GM12865 (cell line): Measurements from ENCODE around the gene BAIAP3.

Experiments
- DNase-seq: peaks from one replicate; pipeline ENCODE4 v3.0.0; 2010; ENCODE audit warnings: low read depth
- H3K4me3 ChIP-seq: 2 replicates; pipeline ENCODE4 v1.5.1; 2011; ENCODE audit warnings: mild to moderate bottlenecking, low read depth, low read length, control low read depth
- CTCF ChIP-seq: IDR thresholded peaks from 2 replicates; pipeline ENCODE4 v1.5.1; 2011; ENCODE audit warnings: low read length, control low read depth, low read depth, inconsistent platforms; ENCODE audit not compliant: insufficient read depth; ENCODE audit errors: missing control alignments

The BAIAP3 gene

DNA sequence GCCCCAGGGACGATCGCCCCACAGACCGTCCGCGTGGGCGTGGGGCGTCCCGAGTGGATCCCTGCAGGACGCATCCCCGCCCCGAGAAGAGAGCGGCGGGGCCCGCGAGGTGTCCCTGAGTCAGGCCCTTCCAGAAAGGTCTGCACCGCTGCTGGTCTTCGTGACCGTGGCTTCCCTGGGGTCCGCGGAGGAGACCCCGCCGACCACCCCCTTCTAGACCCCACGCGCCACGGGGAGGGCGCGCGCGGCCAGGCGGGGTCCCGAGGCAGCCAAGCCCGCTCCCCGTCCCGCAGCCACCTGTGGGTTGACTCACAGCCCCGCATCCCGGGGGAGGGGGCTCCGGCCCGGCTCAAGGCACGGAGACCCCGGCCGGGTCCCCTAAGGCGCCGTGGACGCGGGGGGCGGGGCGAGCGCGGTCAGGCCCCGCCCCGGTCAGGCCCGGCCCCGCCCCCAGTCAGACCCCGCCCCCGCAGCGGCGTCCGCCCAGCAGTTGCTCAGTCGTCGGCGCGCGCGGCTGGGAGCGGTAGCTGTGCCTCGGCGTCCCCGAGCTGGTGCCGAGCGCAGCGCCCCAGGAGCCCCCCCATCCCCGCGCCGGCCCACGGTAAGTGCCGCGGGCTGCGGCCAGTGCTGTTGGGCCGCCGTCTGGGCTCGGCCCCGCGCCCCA is at the start of gene BAIAP3:
TSS of gene BAIAP3 (plus strand) at position 497 of the 664 bp plus-strand sequence. CDS start 4,905 bp downstream, outside the sequence.
- no peak within 1 kb of the TSS; the same call in 1 of the 2 replicates for H3K4me3 ChIP-seq
- DNase-seq: peak; percentile 52

DNA sequence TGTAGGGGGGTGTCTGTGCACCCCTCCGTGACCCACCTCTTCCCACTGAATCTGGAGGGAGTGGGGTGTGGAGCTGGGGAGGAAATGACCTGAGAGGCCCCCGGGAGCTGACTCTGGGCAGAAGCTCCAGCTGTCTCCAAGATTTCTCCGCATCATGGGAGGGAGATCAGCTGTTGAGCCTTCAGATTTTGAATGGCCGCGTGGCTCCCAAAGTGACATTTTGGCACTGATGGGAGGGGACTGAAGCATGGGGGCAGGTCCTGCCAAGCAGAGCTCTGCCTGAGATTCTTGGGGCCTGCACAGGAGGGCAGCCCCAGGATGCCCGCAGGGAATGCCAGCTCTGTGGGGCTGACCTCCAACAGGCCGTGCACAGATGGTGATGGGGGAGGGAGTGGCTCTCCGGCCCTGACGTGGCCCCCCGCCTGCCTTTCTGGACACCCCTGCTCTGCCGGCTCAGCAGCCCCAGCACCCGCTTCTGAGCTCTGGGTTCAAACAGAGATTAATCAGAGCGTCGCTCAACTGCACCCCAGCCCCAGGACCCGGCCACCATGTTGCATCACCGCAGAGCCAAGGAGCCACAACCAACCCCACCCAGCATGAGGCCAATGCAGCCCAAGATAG is 49.3 kb upstream of the BAIAP3 start:
- DNase-seq: no peak
- TF ChIP-seq CTCF: no peak
- H3K4me3 ChIP-seq: no peak overlapping the region

More for the DNA sequence above, at the start of gene BAIAP3:
- no peak for TF ChIP-seq CTCF

DNA sequence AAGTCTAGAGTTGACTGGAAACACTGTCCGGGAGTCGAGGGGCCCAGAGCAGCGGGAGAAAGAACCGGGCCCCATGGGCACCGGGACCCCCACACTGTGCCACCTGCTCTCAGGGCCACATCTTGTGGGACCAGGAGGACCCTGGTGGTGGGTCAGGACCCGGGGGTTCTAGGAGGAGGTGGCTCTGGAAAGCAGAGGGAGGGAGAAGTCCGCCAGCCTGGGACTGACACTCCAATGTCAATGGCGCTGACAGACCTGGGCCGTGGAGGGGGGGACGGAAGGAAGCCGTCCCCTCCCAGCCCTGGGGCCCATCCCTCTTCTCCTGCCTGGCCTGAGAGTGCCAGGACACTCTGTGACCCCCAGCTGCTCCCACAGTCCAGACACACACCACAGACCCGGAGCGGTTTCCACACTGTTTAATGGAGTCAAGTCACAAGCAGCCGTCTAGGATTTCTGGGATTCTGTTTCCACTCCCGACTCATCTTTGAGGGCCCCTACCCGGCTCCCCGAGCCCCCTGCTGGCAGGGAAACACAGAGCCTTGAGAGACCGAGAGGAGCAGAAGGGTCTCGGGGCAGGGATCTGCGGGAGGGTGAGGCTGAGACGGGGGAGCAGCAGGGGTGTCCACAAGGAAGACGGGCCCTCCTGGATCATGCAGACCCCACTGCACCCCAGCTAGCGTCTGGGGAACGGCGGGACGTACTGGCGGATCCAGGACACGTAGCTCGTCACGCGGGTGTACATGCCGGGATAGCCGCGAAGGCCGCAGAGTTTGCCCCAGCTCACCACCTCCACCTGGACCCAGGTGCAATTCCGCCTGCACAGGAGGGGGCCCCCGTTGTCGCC is 47.6 kb upstream of the BAIAP3 start:
- no peak for TF ChIP-seq CTCF
- DNase-seq: no peak
- H3K4me3 ChIP-seq: no peak overlapping the region

DNA sequence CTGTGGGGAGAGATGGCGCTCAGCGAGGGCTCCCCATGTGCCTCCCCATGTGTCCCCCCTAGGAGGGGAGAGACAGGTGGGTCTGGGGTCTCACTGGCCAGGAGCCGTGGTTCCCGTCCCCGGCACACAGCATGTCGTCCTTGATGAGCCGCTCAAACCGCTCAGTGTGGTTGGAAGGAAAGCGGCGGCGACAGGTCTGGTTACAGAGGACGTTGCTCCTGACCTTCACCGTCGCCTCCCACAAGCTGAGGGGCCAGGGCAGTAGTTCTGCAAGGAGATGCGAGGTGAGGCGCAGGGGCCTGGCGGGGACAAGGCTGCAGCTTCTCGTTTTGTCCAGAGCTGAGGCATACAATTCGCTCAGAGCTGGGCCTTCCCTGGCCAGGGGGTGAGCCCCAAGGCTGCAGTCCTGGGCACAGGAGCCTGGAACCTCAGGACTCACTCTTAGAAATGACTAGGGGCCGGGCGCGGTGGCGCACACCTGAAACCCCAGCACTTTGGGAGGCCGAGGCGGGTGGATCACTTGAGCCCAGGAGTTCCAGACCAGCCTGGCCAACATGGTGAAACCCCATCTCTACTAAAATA is 46.8 kb upstream of the BAIAP3 start:
- TF ChIP-seq CTCF: no peak
- DNase-seq: no peak
- H3K4me3 ChIP-seq: no peak overlapping the region

- no peak for DNase-seq
- H3K4me3 ChIP-seq: no peak overlapping the region
- no peak for TF ChIP-seq CTCF
Observed at GRCh38 chr16:1287982-1288670, 45.3 kb upstream of the BAIAP3 start.

DNA sequence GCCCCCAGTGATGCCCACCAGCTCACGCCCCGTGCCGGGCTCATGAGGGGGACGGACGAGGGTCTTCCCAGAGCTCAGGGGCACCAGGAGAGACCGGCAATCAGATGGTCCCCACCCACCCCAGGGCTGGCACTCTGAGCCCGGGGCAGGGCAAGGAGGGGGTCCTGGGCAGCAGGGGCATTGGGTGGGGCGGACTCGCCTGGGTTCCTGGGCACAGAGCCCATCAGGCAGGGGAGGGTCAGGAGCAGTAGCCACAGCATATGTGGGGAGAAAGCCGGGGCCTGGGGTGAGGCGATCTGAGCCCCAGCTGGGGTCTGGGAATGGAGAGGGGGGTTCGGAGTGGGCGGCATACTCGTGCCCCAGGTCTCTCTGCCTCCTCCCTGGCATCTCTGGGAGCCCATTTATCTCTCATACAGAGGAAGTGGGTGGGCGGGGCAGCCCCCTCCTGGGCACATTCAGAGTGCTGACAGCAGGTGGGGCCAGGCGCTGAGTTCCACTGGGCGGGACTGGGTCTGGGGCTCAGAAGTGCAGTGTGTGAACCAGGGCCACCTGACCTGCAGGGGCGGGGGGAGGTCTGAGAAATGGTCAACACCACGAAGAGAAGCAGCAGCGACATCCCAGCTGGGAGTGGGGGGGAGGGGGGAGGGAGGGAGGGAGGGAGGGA is 44.5 kb upstream of the BAIAP3 start:
- TF ChIP-seq CTCF: no peak

More for the DNA sequence above, 44.5 kb upstream of the BAIAP3 start:
- no peak for DNase-seq
- H3K4me3 ChIP-seq: no peak overlapping the region
